ENCODE measurements around the gene ATP6AP1. TPM values are rescaled to one million over a fixed set of nuclear protein-coding genes. Genes with fewer than 3 reads are reported as not detected.
A peak's percentile ranks its signal among the peaks of the same experiment; 100 is the strongest.

ATP6AP1 gene
- total RNA-seq, 1 experiment from 2014 or later: 221 TPM

GRCh38 chrX:154411981-154412340, 16.5 kb upstream of the ATP6AP1 start:
- CTCF ChIA-PET: interaction anchor here (1.0 kb wide), 1 partner anchor 48 kb away, joined by 4 read pairs; no protein-coding TSS in a partner anchor
- Histone ChIP-seq H3K27me3 (ENCODE audit: control insufficient read depth, insufficient read depth, low read length) (no peaks in the 10 kb centered on the region), H3K27ac (ENCODE audit: low read length) (peak overlapping the region; percentile 95), H3K36me3 (ENCODE audit: control insufficient read depth, insufficient read depth, low read length) (no peaks in the 10 kb centered on the region), H3K4me3 (ENCODE audit: low read depth in 2 of 2, low read length in 2 of 2) (peak overlapping the region; percentile 79 to 80), H3K9me3 (ENCODE audit: control insufficient read depth, insufficient read depth, low read depth, low read length) (no peaks in the 10 kb centered on the region), H3K4me1 (ENCODE audit: control insufficient read depth, insufficient read depth, low read length) (peaks cover 27% of the 10 kb centered on the region)
- in situ Hi-C loops (cut with HindIII; ENCODE audit: low pct_unique_long_range_greater_than_20kb, low sequenced_read_pairs): no loop called here
- peak; percentile 72 for ATAC-seq
- DNase-seq (ENCODE audit: low read depth, low spot score): no peak
- TF ChIP-seq POLR2AphosphoS5 (IDR thresholded peaks at IDR 0.05; ENCODE audit: low read depth, low read length): peak; percentile 43; the same call in 1 of the 2 replicates
- TF ChIP-seq REST (IDR thresholded peaks at IDR 0.05; ENCODE audit: insufficient read depth in 1 of 2, low read depth in 2 of 2, low read length in 1 of 2): no peak
- POLR2A ChIA-PET: no interaction called here
- no TSS peak for BruUV-seq (replicated peaks)
- intact Hi-C loops (cut with micrococcal nuclease; ENCODE audit: unreplicated experiment): no loop called here

GRCh38 chrX:154412468-154412867, 16.0 kb upstream of the ATP6AP1 start:
- no TSS peak for BruUV-seq (replicated peaks)
- ATAC-seq: no peak

More at GRCh38 chrX:154412468-154412867, 16.0 kb upstream of the ATP6AP1 start:
- TF ChIP-seq CTCF (IDR thresholded peaks at IDR 0.05) (no peak), SIN3A (IDR thresholded peaks at IDR 0.05; ENCODE audit: borderline replicate concordance, insufficient read depth, low read depth, low read length) (no peak), TCF7L2 (IDR thresholded peaks at IDR 0.05; ENCODE audit: low read depth, low read length) (no peak), REST (IDR thresholded peaks at IDR 0.05; ENCODE audit: insufficient read depth in 1 of 2, low read depth in 2 of 2, low read length in 1 of 2) (no peak), POLR2AphosphoS5 (IDR thresholded peaks at IDR 0.05; ENCODE audit: low read depth, low read length) (no peak)
- H3K4me3 ChIP-seq (ENCODE audit: low read depth in 2 of 2, low read length in 2 of 2): peak overlapping the region; percentile 79 to 80
- in situ Hi-C loops (cut with HindIII; ENCODE audit: low pct_unique_long_range_greater_than_20kb, low sequenced_read_pairs): no loop called here
- CTCF ChIA-PET: interaction anchor here (1.0 kb wide), 1 partner anchor 48 kb away, joined by 4 read pairs; no protein-coding TSS in a partner anchor
- H3K36me3 ChIP-seq (ENCODE audit: control insufficient read depth, insufficient read depth, low read length): no peaks in the 10 kb centered on the region
- POLR2A ChIA-PET: no interaction called here
- intact Hi-C loops (cut with micrococcal nuclease; ENCODE audit: unreplicated experiment): no loop called here
- peaks cover 27% of the 10 kb centered on the region for H3K4me1 ChIP-seq (ENCODE audit: control insufficient read depth, insufficient read depth, low read length)
- peak overlapping the region; percentile 95 for H3K27ac ChIP-seq (ENCODE audit: low read length)
- DNase-seq (ENCODE audit: low read depth, low spot score): no peak
- H3K27me3 ChIP-seq (ENCODE audit: control insufficient read depth, insufficient read depth, low read length): no peaks in the 10 kb centered on the region
- H3K9me3 ChIP-seq (ENCODE audit: control insufficient read depth, insufficient read depth, low read depth, low read length): no peaks in the 10 kb centered on the region
